Endometrium (tissue), 2 donors: ENCODE measurements around the gene PITPNM1.
"Not testable (repeated sequence)": the region's sequence is repeated elsewhere in the genome, so short reads cannot be mapped to it uniquely, and the experiment has no call there.

ENCODE experiments used
- FAIRE-seq: peaks from 2 replicates; lab custom pipeline; 2012; peaks lifted over from hg19 to GRCh38; lab: Jason Lieb, UNC
- donor health status: control.
- donor health status: control.

The PITPNM1 gene

GRCh38 chr11:67504950-67505581, at the start of gene PITPNM1:
Gene PITPNM1, minus strand, starts transcription at chr11:67505363. Its CDS starts 1,183 bp downstream, at chr11:67504180.
- FAIRE-seq, result no peak

- FAIRE-seq, result not testable (repeated sequence)
Measured at GRCh38 chr11:67551697-67552096, 46.5 kb upstream of the PITPNM1 start.

- FAIRE-seq, result no peak
Measured at GRCh38 chr11:67551127-67551526, 46.0 kb upstream of the PITPNM1 start.

GRCh38 chr11:67548555-67549110, 43.5 kb upstream of the PITPNM1 start:
- FAIRE-seq, result no peak

- not testable (repeated sequence) for FAIRE-seq
Measured at GRCh38 chr11:67548112-67548511, 42.9 kb upstream of the PITPNM1 start.

GRCh38 chr11:67545280-67545679, 40.1 kb upstream of the PITPNM1 start:
- no peak for FAIRE-seq

GRCh38 chr11:67544616-67545242, 39.6 kb upstream of the PITPNM1 start:
- FAIRE-seq, result no peak

- FAIRE-seq, result no peak
Measured at GRCh38 chr11:67543585-67543984, 38.4 kb upstream of the PITPNM1 start.

GRCh38 chr11:67542971-67543370, 37.8 kb upstream of the PITPNM1 start:
- no peak for FAIRE-seq

GRCh38 chr11:67542169-67542568, 37.0 kb upstream of the PITPNM1 start:
- FAIRE-seq, result no peak

- no peak for FAIRE-seq
Measured at GRCh38 chr11:67541198-67541597, 36.0 kb upstream of the PITPNM1 start.

- FAIRE-seq, result no peak
Measured at GRCh38 chr11:67539550-67539949, 34.4 kb upstream of the PITPNM1 start.

- FAIRE-seq, result no peak
Measured at GRCh38 chr11:67538823-67539505, 33.8 kb upstream of the PITPNM1 start.

GRCh38 chr11:67538306-67538705, 33.1 kb upstream of the PITPNM1 start:
- no peak for FAIRE-seq

GRCh38 chr11:67535561-67535960, 30.4 kb upstream of the PITPNM1 start:
- FAIRE-seq, result no peak

GRCh38 chr11:67534070-67534679, 29.0 kb upstream of the PITPNM1 start:
- FAIRE-seq, result no peak

GRCh38 chr11:67532889-67533288, 27.7 kb upstream of the PITPNM1 start:
- FAIRE-seq, result no peak

- FAIRE-seq, result no peak
Measured at GRCh38 chr11:67530282-67530592, 25.1 kb upstream of the PITPNM1 start.

- no peak for FAIRE-seq
Measured at GRCh38 chr11:67528376-67528775, 23.2 kb upstream of the PITPNM1 start.

GRCh38 chr11:67525275-67525976, 20.3 kb upstream of the PITPNM1 start:
- FAIRE-seq, result no peak

- no peak for FAIRE-seq
Measured at GRCh38 chr11:67524480-67524808, 19.3 kb upstream of the PITPNM1 start.
